NB4 (cell line): Measurements from ENCODE around the gene PIP5K1C.
A peak's percentile ranks its signal among the peaks of the same experiment; 100 is the strongest.

Experiments
- DNase-seq: peaks from one replicate; pipeline ENCODE4 v3.0.0; 2010; ENCODE audit warnings: low read depth
- H3K4me3 ChIP-seq: one replicate; pipeline ENCODE4 v1.5.1; 2011; ENCODE audit warnings: mild to moderate bottlenecking, low read depth, low read length, moderate library complexity
- CTCF ChIP-seq: IDR thresholded peaks from one replicate; pipeline ENCODE4 v1.5.1; 2012; ENCODE audit warnings: low read depth, low read length
- MAX ChIP-seq: IDR thresholded peaks from 2 replicates; pipeline ENCODE4 v1.6.1; 2011; ENCODE audit warnings: low read depth, low read length
- MYC ChIP-seq: IDR thresholded peaks from 2 replicates; pipeline ENCODE4 v1.6.1; 2011; ENCODE audit warnings: low read depth, low read length
- POLR2A ChIP-seq: IDR thresholded peaks from 2 replicates; pipeline ENCODE4 v1.6.1; 2011; ENCODE audit warnings: mild to moderate bottlenecking; ENCODE audit not compliant: insufficient read length; ENCODE audit errors: extremely low read depth

PIP5K1C gene

GRCh38 chr19:3627351-3627723, 72.9 kb downstream of the PIP5K1C start:
- DNase-seq, result no peak
- no peak overlapping the region for H3K4me3 ChIP-seq
- TF ChIP-seq MAX (no peak), MYC (no peak), CTCF (no peak), POLR2A (no peak)

GRCh38 chr19:3626473-3627350, 73.6 kb downstream of the PIP5K1C start, which contains the start of gene CACTIN:
Gene CACTIN, minus strand, starts transcription at chr19:3626790. Its CDS starts 28 bp downstream, at chr19:3626762.
- DNase-seq, result peak; percentile 94
- peak within 1 kb of the TSS; percentile 86 for H3K4me3 ChIP-seq
- TF ChIP-seq MAX (peak; percentile 40; the same call in 1 of the 2 replicates), CTCF (no peak), POLR2A (peak; percentile 63), MYC (peak; percentile 34; the same call in 1 of the 2 replicates)

- no peak for DNase-seq
- TF ChIP-seq MYC (no peak), MAX (no peak), POLR2A (no peak), CTCF (no peak)
- peak overlapping the region; percentile 86 for H3K4me3 ChIP-seq
Observed at GRCh38 chr19:3625996-3626472, 74.2 kb downstream of the PIP5K1C start.

- no peak overlapping the region for H3K4me3 ChIP-seq
- TF ChIP-seq POLR2A (no peak), CTCF (no peak), MYC (no peak), MAX (no peak)
- DNase-seq, result no peak
Observed at GRCh38 chr19:3623716-3624115, 76.6 kb downstream of the PIP5K1C start.

GRCh38 chr19:3622224-3622623, 78.0 kb downstream of the PIP5K1C start:
- no peak overlapping the region for H3K4me3 ChIP-seq
- no peak for TF ChIP-seq POLR2A
- no peak for TF ChIP-seq MAX
- TF ChIP-seq CTCF, result no peak
- TF ChIP-seq MYC, result no peak
- DNase-seq, result no peak
